ENCODE results near the gene GIT2. TPM values are rescaled to one million over a fixed set of nuclear protein-coding genes. Genes with fewer than 3 reads are reported as not detected.

Gene GIT2
- total and polyA plus RNA-seq, 10 of the 15 experiments (the other 5 are each of a cell fraction or from before 2014, with no cell fraction given) = 9.1 to 49.9 (median 43.9) TPM

GRCh38 chr12:109892748-109893147 is 103.4 kb downstream of the GIT2 start:
- H2AFZ ChIP-seq (ENCODE audit: control insufficient read depth, low read depth, low read length) = peak overlapping the region; percentile 28
- peaks cover 45% of the 10 kb centered on the region for H3K4me1 ChIP-seq (ENCODE audit: control insufficient read depth, insufficient read depth, low read length)
- H3K27me3 ChIP-seq (replicated peaks in 1 of 2; ENCODE audit: control insufficient read depth in 2 of 2, insufficient read depth in 2 of 2, low read length in 1 of 2) = no peaks in the 10 kb centered on the region
- in situ Hi-C loops (cut with MboI) = no loop called here
- peak overlapping the region; percentile 50 for H3K27ac ChIP-seq (ENCODE audit: control insufficient read depth, insufficient read depth)
- no peaks in the 10 kb centered on the region for H3K9me3 ChIP-seq (replicated peaks; ENCODE audit: control insufficient read depth, insufficient read depth, low read length)
- no peak overlapping the region for H3K9ac ChIP-seq (ENCODE audit: control insufficient read depth, insufficient read depth, low read length)
- H4K20me1 ChIP-seq (ENCODE audit: control insufficient read depth, insufficient read depth) = no peaks in the 10 kb centered on the region
- ChIA-PET RAD21 (ENCODE audit: unreplicated experiment) (interaction anchor here (0.7 to 1.0 kb wide), 2 partner anchors 39 to 110 kb away, joined by 3 to 4 read pairs; no protein-coding TSS in a partner anchor), CTCF (interaction anchor here (1.1 to 1.4 kb wide), 2 partner anchors 35 to 296 kb away, joined by 3 read pairs; no protein-coding TSS in a partner anchor), POLR2A (interaction anchor here (0.6 to 1.5 kb wide), 5 partner anchors 8 to 111 kb away, joined by 3 to 7 read pairs (median 4); no protein-coding TSS in a partner anchor), SMC1A (ENCODE audit: uncharacterized antibody, unreplicated experiment) (interaction anchor here (0.9 to 1.9 kb wide), 2 partner anchors 17 to 111 kb away, joined by 3 to 4 read pairs; no protein-coding TSS in a partner anchor)
- H3K4me3 ChIP-seq = no peak overlapping the region; the same call in 1 of the 2 replicates
- no peaks in the 10 kb centered on the region for H3K79me2 ChIP-seq (ENCODE audit: control insufficient read depth, insufficient read depth, low read length)
- FAIRE-seq = peak; percentile 18
- peak; percentile 87 for ATAC-seq
- DNase-seq (ENCODE audit: low read depth, low spot score) = peak; percentile 72
- no peaks in the 10 kb centered on the region for H3K36me3 ChIP-seq (ENCODE audit: control insufficient read depth in 2 of 2, insufficient read depth in 2 of 2, low read length in 1 of 2)
- WGBS (ENCODE audit: insufficient coverage, insufficient replicate concordance, low lambda C conversion rate, missing lambda C conversion rate) = 0% methylated on average over 4 of the region's 4 CpGs
- H3K4me2 ChIP-seq (ENCODE audit: control insufficient read depth, insufficient read depth) = peak overlapping the region; percentile 75
- no TSS peak for BruUV-seq (replicated peaks)
- intact Hi-C loops (cut with micrococcal nuclease; ENCODE audit: unreplicated experiment) = no loop called here
- TF ChIP-seq STAT3 (IDR thresholded peaks at IDR 0.05; ENCODE audit: low read depth, low read length) (no peak), FOXK2 (IDR thresholded peaks at IDR 0.05) (no peak), ZZZ3 (IDR thresholded peaks at IDR 0.05; ENCODE audit: control insufficient read depth, insufficient read length, low read depth) (no peak), PML (IDR thresholded peaks at IDR 0.05; ENCODE audit: low read length) (no peak), EED (IDR thresholded peaks at IDR 0.05; ENCODE audit: low read depth) (peak; percentile 31), ETV6 (conservative IDR thresholded peaks at IDR 0.05 in 1 of 2, IDR thresholded peaks at IDR 0.05 in 1 of 2; ENCODE audit: borderline replicate concordance in 1 of 2, low read depth in 1 of 2) (no peak), RUNX3 (IDR thresholded peaks at IDR 0.05; ENCODE audit: low read length) (peak; percentile 39), IRF5 (IDR thresholded peaks at IDR 0.05; ENCODE audit: borderline replicate concordance) (no peak), PAX8 (IDR thresholded peaks at IDR 0.05) (no peak), CHD4 (IDR thresholded peaks at IDR 0.05) (no peak), IKZF1 (conservative IDR thresholded peaks at IDR 0.05) (no peak), NRF1 (conservative IDR thresholded peaks at IDR 0.05; ENCODE audit: low read depth, low read length) (no peak), NBN (IDR thresholded peaks at IDR 0.05) (no peak), GATAD2B (conservative IDR thresholded peaks at IDR 0.05; ENCODE audit: low read depth) (peak; percentile 33; the same call in 1 of the 2 replicates), MAX (IDR thresholded peaks at IDR 0.05; ENCODE audit: low read depth, low read length) (no peak), ZSCAN29 (IDR thresholded peaks at IDR 0.05) (no peak), TCF12 (IDR thresholded peaks at IDR 0.05; ENCODE audit: low read depth, low read length) (peak; percentile 84; the same call in 1 of the 2 replicates), SMC3 (IDR thresholded peaks at IDR 0.05; ENCODE audit: borderline replicate concordance, low read length) (no peak), IKZF2 (IDR thresholded peaks at IDR 0.05) (peak in 1 of 2 experiments; percentile 30; a peak in 2 of 4 replicates), ZNF24 (IDR thresholded peaks at IDR 0.05) (no peak), NFIC (IDR thresholded peaks at IDR 0.05; ENCODE audit: low read depth, low read length) (no peak), CHD1 (IDR thresholded peaks at IDR 0.05; ENCODE audit: low read depth, low read length) (no peak)
- TF ChIP-seq, protein P1, sequence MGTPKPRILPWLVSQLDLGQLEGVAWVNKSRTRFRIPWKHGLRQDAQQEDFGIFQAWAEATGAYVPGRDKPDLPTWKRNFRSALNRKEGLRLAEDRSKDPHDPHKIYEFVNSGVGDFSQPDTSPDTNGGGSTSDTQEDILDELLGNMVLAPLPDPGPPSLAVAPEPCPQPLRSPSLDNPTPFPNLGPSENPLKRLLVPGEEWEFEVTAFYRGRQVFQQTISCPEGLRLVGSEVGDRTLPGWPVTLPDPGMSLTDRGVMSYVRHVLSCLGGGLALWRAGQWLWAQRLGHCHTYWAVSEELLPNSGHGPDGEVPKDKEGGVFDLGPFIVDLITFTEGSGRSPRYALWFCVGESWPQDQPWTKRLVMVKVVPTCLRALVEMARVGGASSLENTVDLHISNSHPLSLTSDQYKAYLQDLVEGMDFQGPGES (IDR thresholded peaks at IDR 0.05) = no peak
- TF ChIP-seq, protein P2, sequence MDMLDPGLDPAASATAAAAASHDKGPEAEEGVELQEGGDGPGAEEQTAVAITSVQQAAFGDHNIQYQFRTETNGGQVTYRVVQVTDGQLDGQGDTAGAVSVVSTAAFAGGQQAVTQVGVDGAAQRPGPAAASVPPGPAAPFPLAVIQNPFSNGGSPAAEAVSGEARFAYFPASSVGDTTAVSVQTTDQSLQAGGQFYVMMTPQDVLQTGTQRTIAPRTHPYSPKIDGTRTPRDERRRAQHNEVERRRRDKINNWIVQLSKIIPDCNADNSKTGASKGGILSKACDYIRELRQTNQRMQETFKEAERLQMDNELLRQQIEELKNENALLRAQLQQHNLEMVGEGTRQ (IDR thresholded peaks at IDR 0.05; ENCODE audit: borderline replicate concordance, low read depth, low read length) = no peak
